ENCODE results near the gene TMEM171.

DNA sequence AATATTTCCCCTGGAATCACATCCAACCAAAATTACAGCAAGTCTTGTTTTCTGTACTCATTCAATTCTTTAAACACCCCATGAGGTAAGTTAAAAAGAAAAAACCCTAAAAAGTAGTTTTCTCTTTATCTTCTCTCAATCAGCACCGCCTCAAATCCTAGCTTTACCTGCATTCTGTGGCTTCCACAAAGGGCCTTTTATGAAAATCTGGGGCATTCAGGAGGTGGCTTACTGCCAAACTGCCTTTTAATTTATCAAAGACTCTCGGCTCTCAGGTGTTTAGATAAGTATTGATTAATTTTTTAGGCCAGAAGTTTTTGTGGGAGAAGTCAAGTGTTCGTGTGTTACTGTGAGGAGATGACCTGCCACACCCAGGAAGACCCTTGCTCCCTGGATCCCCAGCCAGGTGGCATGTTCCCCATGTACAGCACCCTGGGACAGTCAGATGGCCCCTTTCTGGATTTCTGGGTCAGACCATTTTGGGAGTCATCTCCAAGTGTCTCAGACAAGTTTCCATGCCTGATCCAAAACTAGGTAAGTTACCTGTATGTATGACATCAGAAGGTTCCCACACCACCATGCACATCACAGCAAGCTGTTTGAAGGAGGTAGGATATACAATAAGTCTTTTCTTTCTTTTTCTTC is 6.2 kb upstream of the TMEM171 start:
- TF ChIP-seq, protein P1, sequence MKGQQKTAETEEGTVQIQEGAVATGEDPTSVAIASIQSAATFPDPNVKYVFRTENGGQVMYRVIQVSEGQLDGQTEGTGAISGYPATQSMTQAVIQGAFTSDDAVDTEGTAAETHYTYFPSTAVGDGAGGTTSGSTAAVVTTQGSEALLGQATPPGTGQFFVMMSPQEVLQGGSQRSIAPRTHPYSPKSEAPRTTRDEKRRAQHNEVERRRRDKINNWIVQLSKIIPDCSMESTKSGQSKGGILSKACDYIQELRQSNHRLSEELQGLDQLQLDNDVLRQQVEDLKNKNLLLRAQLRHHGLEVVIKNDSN (CRISPR knock-in tag; IDR thresholded peaks at IDR 0.05), result no peak
- no peak for TF ChIP-seq RCOR1 (IDR thresholded peaks at IDR 0.05; ENCODE audit: borderline replicate concordance in 1 of 2, low read depth in 2 of 2, low read length in 2 of 2)
- no peak for TF ChIP-seq HDAC2 (IDR thresholded peaks at IDR 0.05)
- TF ChIP-seq SRF (CRISPR knock-in tag; IDR thresholded peaks at IDR 0.05), result no peak
- TF ChIP-seq ADNP (tag; IDR thresholded peaks at IDR 0.05), result no peak
- TF ChIP-seq, protein P2, sequence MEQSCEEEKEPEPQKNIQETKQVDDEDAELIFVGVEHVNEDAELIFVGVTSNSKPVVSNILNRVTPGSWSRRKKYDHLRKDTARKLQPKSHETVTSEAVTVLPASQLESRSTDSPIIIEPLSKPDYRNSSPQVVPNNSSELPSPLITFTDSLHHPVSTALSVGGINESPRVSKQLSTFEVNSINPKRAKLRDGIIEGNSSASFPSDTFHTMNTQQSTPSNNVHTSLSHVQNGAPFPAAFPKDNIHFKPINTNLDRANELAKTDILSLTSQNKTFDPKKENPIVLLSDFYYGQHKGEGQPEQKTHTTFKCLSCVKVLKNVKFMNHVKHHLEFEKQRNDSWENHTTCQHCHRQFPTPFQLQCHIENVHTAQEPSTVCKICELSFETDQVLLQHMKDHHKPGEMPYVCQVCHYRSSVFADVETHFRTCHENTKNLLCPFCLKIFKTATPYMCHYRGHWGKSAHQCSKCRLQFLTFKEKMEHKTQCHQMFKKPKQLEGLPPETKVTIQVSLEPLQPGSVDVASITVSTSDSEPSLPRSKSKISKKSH (CRISPR knock-in tag; IDR thresholded peaks at IDR 0.05), result no peak
- TF ChIP-seq POLR2AphosphoS2 (IDR thresholded peaks at IDR 0.05; ENCODE audit: low read length), result no peak
- TF ChIP-seq, protein P3, sequence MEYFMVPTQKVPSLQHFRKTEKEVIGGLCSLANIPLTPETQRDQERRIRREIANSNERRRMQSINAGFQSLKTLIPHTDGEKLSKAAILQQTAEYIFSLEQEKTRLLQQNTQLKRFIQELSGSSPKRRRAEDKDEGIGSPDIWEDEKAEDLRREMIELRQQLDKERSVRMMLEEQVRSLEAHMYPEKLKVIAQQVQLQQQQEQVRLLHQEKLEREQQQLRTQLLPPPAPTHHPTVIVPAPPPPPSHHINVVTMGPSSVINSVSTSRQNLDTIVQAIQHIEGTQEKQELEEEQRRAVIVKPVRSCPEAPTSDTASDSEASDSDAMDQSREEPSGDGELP (CRISPR knock-in tag; IDR thresholded peaks at IDR 0.05; ENCODE audit: borderline replicate concordance), result no peak
- TF ChIP-seq JUNB (CRISPR knock-in tag; conservative IDR thresholded peaks at IDR 0.05), result no peak
- no peak for TF ChIP-seq BHLHE40 (IDR thresholded peaks at IDR 0.05; ENCODE audit: low read length)
- TF ChIP-seq POLR2AphosphoS5 (IDR thresholded peaks at IDR 0.05; ENCODE audit: control insufficient read depth, insufficient read depth, low read depth, low read length), result no peak
